ENCODE measurements around the gene CD247. TPM values are rescaled to one million over a fixed set of nuclear protein-coding genes. Genes with fewer than 3 reads are reported as not detected.

CD247 gene
- total and polyA plus RNA-seq, 9 of the 15 experiments (the other 6 are each of a cell fraction or from before 2014, with no cell fraction given), result 0.08 to 0.42 (median 0.28) TPM; not detected in 5

DNA sequence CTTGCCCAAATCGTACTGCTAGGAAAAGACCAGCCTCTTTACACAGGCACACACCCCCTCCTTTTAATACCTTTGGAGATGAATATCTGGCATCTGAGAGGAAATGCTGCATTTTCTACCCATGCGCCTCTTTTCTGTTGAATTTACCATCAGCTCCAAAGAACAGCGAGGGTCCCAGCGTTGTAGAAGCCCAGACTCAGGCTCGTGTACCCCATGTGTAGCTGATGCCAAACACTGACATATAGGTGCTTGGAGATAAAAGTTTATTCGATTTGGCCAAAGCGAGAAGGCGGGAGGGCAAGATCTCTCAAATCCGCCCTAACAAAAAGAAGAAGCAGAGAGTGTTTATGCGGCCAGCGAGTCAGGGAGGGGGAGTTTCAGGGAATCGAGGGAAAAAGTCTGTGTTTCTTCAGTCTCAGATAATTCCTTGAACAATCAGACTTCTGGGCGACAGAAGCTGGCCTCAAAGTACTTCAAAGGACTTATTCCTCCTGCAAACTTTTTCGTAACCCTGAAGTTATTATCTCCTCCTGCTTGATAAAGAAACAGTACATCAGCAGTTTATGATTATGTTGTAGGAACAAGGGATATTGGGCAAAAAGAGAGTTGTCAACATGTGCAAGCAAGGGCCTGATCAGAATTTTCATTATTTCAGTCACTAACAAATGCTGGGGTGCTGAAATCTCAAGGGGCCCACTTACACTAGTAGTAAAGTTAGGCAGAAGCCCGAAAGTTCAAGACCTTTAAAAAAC, 35.9 kb upstream of the CD247 start (continued):
- TF ChIP-seq DMBX1 (CRISPR knock-in tag; IDR thresholded peaks at IDR 0.05; ENCODE audit: borderline replicate concordance) (0 out of 2 replicates have a peak, but pooled peaks have one; percentile 29), HMGN3 (IDR thresholded peaks at IDR 0.05; ENCODE audit: borderline replicate concordance, extremely low read depth, insufficient read length, low read depth, low read length) (no peak), SMARCA4 (IDR thresholded peaks at IDR 0.05) (peak; percentile 73), TCF15 (CRISPR knock-in tag; IDR thresholded peaks at IDR 0.05) (no peak), GATAD2A (IDR thresholded peaks at IDR 0.05) (peak; percentile 12; the same call in 1 of the 2 replicates), CHD7 (IDR thresholded peaks at IDR 0.05; ENCODE audit: low read depth, low read length) (no peak), ZNF197 (CRISPR knock-in tag; IDR thresholded peaks at IDR 0.05; ENCODE audit: low read depth) (no peak), ZNF507 (tag; conservative IDR thresholded peaks at IDR 0.05) (no peak), FOXK2 (conservative IDR thresholded peaks at IDR 0.05 in 1 of 2, IDR thresholded peaks at IDR 0.05 in 1 of 2; ENCODE audit: low read depth in 2 of 2) (no peak), RBM22 (IDR thresholded peaks at IDR 0.05; ENCODE audit: low read depth, low read length, poor library complexity, severe bottlenecking) (no peak)
- TF ChIP-seq, protein P1, sequence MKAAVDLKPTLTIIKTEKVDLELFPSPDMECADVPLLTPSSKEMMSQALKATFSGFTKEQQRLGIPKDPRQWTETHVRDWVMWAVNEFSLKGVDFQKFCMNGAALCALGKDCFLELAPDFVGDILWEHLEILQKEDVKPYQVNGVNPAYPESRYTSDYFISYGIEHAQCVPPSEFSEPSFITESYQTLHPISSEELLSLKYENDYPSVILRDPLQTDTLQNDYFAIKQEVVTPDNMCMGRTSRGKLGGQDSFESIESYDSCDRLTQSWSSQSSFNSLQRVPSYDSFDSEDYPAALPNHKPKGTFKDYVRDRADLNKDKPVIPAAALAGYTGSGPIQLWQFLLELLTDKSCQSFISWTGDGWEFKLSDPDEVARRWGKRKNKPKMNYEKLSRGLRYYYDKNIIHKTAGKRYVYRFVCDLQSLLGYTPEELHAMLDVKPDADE (conservative IDR thresholded peaks at IDR 0.05; ENCODE audit: control insufficient read depth, low read depth, low read length), result no peak
- TF ChIP-seq, protein P2, sequence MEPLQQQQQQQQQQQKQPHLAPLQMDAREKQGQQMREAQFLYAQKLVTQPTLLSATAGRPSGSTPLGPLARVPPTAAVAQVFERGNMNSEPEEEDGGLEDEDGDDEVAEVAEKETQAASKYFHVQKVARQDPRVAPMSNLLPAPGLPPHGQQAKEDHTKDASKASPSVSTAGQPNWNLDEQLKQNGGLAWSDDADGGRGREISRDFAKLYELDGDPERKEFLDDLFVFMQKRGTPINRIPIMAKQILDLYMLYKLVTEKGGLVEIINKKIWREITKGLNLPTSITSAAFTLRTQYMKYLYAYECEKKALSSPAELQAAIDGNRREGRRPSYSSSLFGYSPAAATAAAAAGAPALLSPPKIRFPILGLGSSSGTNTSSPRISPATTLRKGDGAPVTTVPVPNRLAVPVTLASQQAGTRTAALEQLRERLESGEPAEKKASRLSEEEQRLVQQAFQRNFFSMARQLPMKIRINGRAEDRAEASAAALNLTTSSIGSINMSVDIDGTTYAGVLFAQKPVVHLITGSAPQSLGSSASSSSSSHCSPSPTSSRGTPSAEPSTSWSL (CRISPR knock-in tag; IDR thresholded peaks at IDR 0.05; ENCODE audit: borderline replicate concordance), result no peak
